Activated CD8-positive, alpha-beta memory T cell treated with anti-CD3 and anti-CD28 coated beads for 4 hours (primary cell): ENCODE measurements around the gene PFKP.
"Not testable (repeated sequence)": the region's sequence is repeated elsewhere in the genome, so short reads cannot be mapped to it uniquely, and the experiment has no call there.

Source experiments
- DNase-seq, 2 donors: peaks; one replicate each; pipeline ENCODE4 v3.0.0-alpha.2; 2020; ENCODE audit warnings: low read depth in 2 of 2

The PFKP gene

GRCh38 chr10:3154666-3155065 lies 87.3 kb downstream of the PFKP start:
- no peak for DNase-seq

- no peak for DNase-seq
These were observed 91.8 kb downstream of the PFKP start for GRCh38 chr10:3159152-3159551.

DNA sequence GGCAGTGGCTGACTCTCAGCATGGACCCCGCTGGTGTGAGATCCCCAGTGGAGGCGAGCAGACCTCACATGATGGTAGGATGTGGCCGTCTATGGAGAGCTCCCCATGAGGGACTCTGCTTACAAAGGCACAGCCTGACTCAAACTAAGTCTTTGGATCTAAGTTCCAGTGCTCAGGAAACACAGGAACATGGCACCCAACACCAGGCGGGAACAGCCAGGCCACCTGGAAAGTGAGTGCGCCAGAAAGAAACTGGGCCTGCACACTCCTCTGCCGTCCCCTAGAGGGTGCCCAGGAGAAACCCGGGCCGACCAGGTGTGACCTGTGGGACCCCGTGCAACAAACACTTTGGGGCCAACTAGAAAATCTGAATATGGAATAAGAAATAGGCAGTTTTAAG lies 95.2 kb downstream of the PFKP start:
- DNase-seq, result no peak

DNA sequence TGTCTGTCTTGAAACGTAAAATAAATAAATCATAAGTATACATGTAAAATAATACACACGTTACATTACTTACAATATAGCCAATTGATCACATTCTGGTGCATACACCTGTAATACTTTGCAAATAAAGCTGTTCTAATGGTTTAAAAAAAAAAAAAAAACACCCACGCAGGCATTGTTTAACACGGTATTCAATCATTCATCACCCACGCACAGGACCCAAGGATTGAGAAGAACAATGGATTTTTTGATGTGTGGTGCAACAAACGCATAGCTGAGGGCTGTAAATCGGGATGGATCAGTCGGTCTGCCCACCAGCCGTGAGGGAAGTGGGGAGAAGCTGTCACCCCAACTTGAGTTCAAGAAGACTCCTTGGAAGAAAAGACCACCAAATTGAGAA lies 96.5 kb downstream of the PFKP start:
- no peak for DNase-seq

DNA sequence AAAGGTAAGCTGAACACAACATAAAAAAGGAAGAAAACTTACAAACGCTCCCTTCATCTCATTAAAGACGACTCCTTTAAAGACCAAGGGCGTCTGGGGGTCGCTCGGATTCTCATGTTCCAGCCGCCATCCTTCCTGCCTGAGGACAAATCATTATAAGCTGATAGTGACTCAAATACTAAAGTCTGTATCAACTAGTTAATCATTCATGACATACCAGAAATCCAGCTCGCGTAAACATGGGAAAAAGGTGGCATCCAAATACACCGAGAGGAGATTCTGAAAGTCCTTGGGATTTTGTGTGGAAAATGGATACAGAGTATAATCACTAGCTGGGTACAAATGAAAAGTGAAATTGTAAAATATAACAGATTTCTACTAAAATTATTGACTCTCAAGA lies 97.8 kb downstream of the PFKP start:
- no peak for DNase-seq

- DNase-seq, result no peak
These were observed 99.3 kb downstream of the PFKP start for GRCh38 chr10:3166496-3167290.

DNA sequence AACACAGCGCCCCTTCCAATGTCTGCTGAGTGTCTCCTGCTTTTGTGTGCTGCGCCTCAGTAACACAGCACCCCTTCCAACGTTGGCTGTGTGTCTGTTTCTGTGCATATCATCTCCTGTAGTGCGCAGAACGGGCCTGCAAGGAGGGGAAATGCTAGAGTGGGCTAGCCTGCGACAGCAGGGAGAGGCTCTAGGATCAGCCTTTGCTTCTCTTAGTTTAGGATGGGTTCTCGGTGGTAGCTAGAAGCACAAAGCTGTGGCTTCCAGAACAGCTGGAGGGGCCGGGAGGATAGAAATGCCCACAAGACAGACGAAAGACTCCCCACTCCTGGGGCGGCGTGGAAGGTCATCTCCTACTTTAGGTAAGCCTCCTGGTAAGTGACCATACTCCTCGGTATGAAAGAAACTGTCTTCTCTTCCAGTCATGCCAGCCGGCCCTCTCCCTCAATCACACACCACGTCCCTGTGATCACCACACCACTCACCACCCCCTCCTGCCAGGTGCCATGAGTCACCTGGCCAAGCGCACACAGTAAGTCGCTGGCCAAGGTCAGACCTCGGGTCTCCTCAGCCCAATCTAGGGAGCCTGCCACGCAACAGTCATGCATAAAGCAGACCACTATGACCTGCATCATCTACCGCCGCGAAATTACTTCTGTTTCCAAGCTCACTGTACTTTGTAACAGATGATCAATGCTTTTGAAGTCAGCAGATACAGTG lies 100.4 kb downstream of the PFKP start:
- no peak for DNase-seq

DNA sequence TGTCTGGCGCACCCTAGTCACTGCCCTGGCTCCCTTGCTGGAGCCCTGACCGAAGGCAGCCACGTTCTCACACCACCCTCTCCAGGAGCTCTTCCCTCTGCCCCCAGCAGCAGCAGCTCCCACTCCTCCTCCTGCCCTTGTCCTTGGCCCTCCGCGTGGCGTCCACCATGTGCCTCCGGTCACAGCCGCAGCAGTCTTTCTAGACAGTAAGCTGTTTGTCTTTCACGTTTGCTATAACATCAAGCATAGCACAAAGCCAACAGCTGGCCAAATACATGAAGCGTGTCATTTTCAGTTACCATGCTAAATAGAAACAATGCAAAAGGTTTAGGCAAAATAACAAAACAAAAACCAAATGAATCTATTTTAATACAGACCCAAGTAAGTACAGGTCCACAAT lies 101.9 kb downstream of the PFKP start:
- no peak for DNase-seq

DNA sequence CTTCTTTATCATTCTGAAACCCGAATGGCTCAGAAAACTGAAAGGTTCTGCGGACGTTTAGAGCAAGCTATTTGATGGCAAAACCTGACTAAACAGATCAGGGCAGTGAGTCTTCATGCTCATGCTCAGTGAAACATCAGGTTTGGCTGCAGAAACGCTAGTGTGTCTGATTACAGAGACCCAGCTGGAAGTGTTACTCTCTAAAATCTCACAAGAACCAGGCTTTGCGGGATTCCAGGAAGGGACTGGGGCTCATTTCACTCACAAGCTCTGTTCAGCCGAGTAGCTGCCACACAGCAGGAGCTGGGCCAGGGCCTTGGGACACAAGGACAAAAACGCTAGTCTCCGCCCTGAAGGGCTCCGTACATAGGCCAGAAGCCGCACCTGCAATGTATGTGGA lies 102.3 kb downstream of the PFKP start:
- DNase-seq, result no peak

- not testable (repeated sequence) for DNase-seq
These were observed 104.1 kb downstream of the PFKP start for GRCh38 chr10:3171488-3171887.

DNA sequence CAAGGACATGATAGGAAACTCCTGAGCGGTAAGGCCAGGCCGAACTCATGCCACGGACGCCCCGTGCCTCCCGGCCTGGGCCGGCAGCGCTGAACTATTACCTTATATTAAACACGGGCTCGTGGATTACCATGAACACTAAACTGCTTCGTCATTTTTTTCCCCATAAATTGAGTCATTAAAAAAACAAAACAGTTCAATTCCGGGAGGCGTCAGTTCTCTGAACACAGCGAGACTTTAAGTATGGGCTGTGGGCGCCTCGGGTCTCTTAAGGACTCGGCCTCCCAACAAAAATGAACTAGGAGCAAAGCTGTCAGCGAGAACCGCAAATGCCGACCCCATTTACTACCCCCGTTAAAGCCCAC lies 104.7 kb downstream of the PFKP start:
- peak; percentile 20 to 32 for DNase-seq

DNA sequence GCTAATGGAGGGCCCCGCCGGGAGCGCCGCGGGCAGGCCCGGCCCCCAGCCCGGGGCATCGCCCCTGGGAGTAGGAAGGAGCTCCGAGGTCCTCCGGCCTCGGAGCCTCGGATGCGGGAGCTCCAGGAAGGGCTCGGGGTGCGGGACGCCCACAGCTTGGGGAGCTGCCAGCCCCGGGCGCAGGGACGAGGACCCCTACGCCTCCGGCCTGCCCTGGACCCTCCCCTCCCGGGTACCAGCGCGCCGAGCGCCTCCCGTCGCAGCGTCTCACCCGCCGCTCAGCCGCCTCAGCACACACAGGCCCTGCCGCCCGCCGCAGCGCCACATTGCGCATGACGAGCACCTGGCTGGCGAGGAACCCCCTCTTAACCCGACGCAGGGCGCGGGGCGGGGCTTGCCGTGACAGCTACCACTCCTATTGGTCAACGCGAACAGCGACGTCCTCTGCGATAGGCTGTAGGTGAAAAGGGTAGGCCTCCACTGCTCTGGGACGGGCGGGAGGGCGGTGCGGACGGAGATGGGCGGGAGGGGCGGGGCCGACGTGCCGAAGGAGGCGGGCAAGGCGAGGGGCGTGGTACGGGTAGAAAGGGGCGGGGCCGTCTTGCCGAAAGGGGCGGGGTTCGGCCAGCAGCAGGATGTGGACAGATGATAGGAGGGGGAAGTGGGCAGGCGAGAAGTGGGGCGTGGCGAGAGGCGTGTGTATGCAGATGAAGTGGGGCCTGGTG lies 105.3 kb downstream of the PFKP start, which contains the start of gene PITRM1:
TSS of gene PITRM1 (minus strand) at position 337 of the 725 bp plus-strand sequence. CDS start at position 327, 10 bp downstream.
- peak; percentile 96 to 99 for DNase-seq

GRCh38 chr10:3173171-3173878 lies 106.0 kb downstream of the PFKP start:
- no peak for DNase-seq

DNA sequence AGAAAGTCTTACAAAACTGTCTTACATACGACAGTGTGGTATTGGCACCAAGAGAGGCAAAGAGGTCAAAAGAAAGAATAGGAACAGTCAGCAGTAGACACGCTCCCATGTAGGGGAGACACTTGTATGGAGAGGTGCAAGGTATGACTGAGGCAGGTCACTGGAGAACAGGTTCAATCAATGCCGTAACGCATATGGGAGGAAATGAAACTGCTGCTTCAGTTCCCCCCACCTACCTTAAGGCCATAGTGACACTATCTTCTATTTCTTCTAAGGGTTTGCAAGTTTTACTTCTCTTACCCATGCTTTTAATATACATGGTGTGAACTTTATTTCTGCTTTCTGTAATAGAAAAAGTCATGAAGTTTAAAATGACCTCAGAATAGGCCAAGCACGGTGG lies 110.7 kb downstream of the PFKP start:
- DNase-seq, result no peak

GRCh38 chr10:3179174-3179573 lies 111.8 kb downstream of the PFKP start:
- no peak for DNase-seq

GRCh38 chr10:3180355-3181025 lies 113.1 kb downstream of the PFKP start:
- no peak for DNase-seq

DNA sequence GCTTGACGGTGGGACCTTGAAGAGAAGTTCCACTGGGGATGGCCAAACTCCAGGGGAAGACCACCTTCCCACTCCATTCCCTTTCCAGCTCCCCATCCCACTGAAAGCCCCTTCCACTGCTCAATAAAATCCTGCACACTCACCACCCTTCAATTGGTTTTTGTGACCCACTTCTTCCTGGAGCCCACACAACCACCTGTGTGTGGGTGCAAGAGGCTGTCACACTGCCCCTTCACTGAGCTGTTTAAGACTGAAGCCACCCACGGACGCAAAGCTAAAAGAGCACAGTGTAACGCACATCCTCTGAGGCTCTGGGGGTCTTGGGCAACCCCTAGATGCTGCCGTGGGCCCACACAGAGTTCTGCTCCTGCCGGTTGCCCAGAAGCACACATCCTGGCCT lies 118.0 kb downstream of the PFKP start:
- DNase-seq, result no peak

DNA sequence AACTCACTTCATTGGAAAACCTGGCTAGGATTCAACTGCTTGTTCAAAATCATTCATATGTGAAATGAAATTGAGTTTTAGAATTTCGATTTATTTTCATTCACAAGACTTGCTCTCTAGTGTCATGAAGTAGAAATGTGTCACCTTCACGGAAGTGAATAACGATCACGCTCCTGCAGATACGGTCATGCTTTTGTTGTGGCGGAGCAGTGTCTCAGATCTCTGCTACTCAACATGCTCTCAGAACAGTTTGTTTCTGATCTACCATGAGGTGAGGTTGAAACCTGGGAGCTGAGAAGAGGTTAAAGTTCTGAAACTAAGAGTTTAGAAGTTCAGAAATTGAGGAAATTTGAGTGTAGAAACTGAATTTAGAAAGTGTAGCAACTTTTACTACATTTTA lies 119.0 kb downstream of the PFKP start:
- no peak for DNase-seq
